K562 (cell line): Measurements from ENCODE around the gene NCAPD2.

Source experiments
- CREB1 ChIP-seq, 2 experiments: sonication (generic) in 1 of 2; formaldehyde crosslinking in 1 of 2; IDR thresholded peaks; 2 replicates each; pipeline versions ENCODE4 v1.6.1 to v1.8.0; 2012 to 2022; ENCODE audit warnings: inconsistent platforms in 1 of 2, mild to moderate bottlenecking in 1 of 2, missing genetic modification reagents in 1 of 2, moderate library complexity in 1 of 2
- CTCF ChIP-seq, 3 experiments: IDR thresholded peaks in 2 of 3; conservative IDR thresholded peaks in 1 of 3; 2 replicates each; pipeline ENCODE4 v1.5.1; 2011 to 2012; ENCODE audit warnings: low read length in 3 of 3, mild to moderate bottlenecking in 3 of 3, control low read depth in 2 of 3, improper control_type of control experiment in 1 of 3, inconsistent platforms in 1 of 3, low read depth in 1 of 3, mixed read lengths in 1 of 3, moderate library complexity in 1 of 3; ENCODE audit not compliant: insufficient read depth in 2 of 3
- EZH2 ChIP-seq: IDR thresholded peaks from 2 replicates; pipeline ENCODE4 v1.6.1; 2012; ENCODE audit warnings: low read depth, mild to moderate bottlenecking, inconsistent platforms, low read length, borderline replicate concordance
- HNRNPH1 ChIP-seq: fragments of 200-400 bp; formaldehyde crosslinking; optimal IDR thresholded peaks from 2 replicates; pipeline ENCODE3; 2017; ENCODE audit warnings: low read depth, mild to moderate bottlenecking, low read length, moderate library complexity
- HNRNPUL1 ChIP-seq: fragments of 200-400 bp; formaldehyde crosslinking; IDR thresholded peaks from 2 replicates; pipeline ENCODE4 v1.6.1; 2017; ENCODE audit warnings: low read length
- MCM5 ChIP-seq: fragments of 450-650 bp; IDR thresholded peaks from 2 replicates; pipeline ENCODE4 v1.6.1; 2016; ENCODE audit warnings: low read depth
- MITF ChIP-seq: IDR thresholded peaks from 2 replicates; pipeline ENCODE4 v1.6.1; 2014; ENCODE audit warnings: antibody characterized with exemption
- POLR2A ChIP-seq: fragments of 450-650 bp; conservative IDR thresholded peaks from 2 replicates; pipeline ENCODE4 v1.6.1; 2016
- POLR3A ChIP-seq: IDR thresholded peaks from 2 replicates; pipeline ENCODE4 v1.6.1; 2011; ENCODE audit warnings: borderline replicate concordance, mild to moderate bottlenecking, moderate library complexity; ENCODE audit not compliant: insufficient read length, insufficient read depth; ENCODE audit errors: extremely low read depth
- RAD21 ChIP-seq, 2 experiments: fragments of 250-450 bp in 1 of 2; fragments of 450-650 bp in 1 of 2; sonication (Bioruptor Pico) in 1 of 2; formaldehyde crosslinking in 1 of 2; IDR thresholded peaks in 1 of 2; conservative IDR thresholded peaks in 1 of 2; 2 replicates each; pipeline versions ENCODE4 v1.4.0 to v1.8.0; 2020 to 2022; ENCODE audit warnings: mild to moderate bottlenecking in 2 of 2, moderate library complexity in 1 of 2
- RB1 ChIP-seq: fragments of 450-650 bp; IDR thresholded peaks from 2 replicates; pipeline ENCODE4 v1.6.1; 2017; ENCODE audit warnings: low read depth, mild to moderate bottlenecking
- TCF7 ChIP-seq: sonication (generic); IDR thresholded peaks from 2 replicates; pipeline ENCODE4 v1.6.1; 2016; ENCODE audit warnings: antibody characterized with exemption, borderline replicate concordance
- ZHX1 ChIP-seq: fragments of 150-350 bp; conservative IDR thresholded peaks from 2 replicates; pipeline ENCODE4 v1.6.1; 2014; ENCODE audit warnings: low read length

GRCh38 chr12:6528539-6529235 lies 34.8 kb downstream of the NCAPD2 start:
- no peak for TF ChIP-seq MITF
- no peak for TF ChIP-seq POLR2A
- TF ChIP-seq POLR3A = no peak
- TF ChIP-seq ZHX1 = no peak
- TF ChIP-seq CREB1 (IDR thresholded peaks at IDR 0.05) = no peak
- TF ChIP-seq CREB1 (CRISPR knock-in tag; IDR thresholded peaks at IDR 0.05) = no peak
- no peak for TF ChIP-seq HNRNPUL1
- no peak for TF ChIP-seq RAD21 (CRISPR knock-in tag; conservative IDR thresholded peaks at IDR 0.05 in 1 of 2, IDR thresholded peaks at IDR 0.05 in 1 of 2)
- TF ChIP-seq CTCF (IDR thresholded peaks at IDR 0.05 in 2 of 3, conservative IDR thresholded peaks at IDR 0.05 in 1 of 3; ENCODE audit: insufficient read depth in 2 of 3, low read depth in 1 of 3, low read length in 3 of 3) = no peak
- no peak for TF ChIP-seq HNRNPH1
- no peak for TF ChIP-seq MCM5
- TF ChIP-seq TCF7 = no peak
- no peak for TF ChIP-seq EZH2
- no peak for TF ChIP-seq RB1
